HepG2 (cell line): ENCODE results near the gene DDAH2.

Experiments used
- CTCF ChIP-seq: sonication (generic); formaldehyde crosslinking; IDR thresholded peaks from 2 replicates; pipeline ENCODE4 v1.5.0; 2020; ENCODE audit warnings: mild to moderate bottlenecking, missing genetic modification reagents, moderate library complexity
- REST ChIP-seq, 2 experiments: IDR thresholded peaks; 2 replicates each; pipeline ENCODE4 v1.6.1; 2011 to 2012; ENCODE audit warnings: low read length in 2 of 2, borderline replicate concordance in 1 of 2, low read depth in 1 of 2, mild to moderate bottlenecking in 1 of 2, moderate library complexity in 1 of 2
- SAP130 ChIP-seq: IDR thresholded peaks from 2 replicates; pipeline ENCODE4 v1.6.1; 2016; ENCODE audit warnings: low read depth

DNA sequence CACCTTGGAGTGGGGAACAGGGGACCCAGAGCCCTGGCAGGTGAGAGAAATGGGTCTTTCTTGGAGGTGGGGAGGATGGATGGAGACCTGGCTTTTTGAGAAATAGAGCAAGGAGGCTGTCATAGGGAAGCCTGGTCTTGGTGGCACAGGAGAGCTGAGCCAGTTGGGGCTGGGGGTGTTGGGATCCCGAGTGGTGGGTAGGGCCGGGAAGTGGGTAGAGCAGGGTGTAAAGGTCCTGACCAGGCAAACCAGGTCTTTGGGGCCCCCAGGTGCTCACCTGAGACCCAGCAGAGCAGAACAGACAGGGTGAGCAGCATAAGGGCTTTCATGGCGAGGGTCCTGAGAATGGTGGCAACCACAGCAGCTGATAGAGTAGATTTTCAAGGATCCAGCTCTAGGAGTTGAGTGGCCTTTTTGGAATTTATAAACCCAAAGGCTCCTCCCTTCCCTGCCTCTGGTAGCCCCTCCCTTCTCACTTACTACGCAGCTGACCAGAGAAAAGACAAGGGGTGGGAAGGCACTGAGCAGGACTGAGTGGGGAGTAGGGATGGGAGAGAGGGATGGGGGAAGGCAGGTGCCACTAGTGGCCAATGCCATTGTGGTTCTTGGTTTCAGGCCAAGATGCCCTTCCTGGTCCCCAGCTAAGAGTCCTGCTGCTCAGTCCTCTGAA is 7.6 kb downstream of the DDAH2 start, which contains the start of gene LY6G6C:
- no peak for TF ChIP-seq CTCF (CRISPR knock-in tag)
- TF ChIP-seq SAP130 (CRISPR knock-in tag) = no peak
- TF ChIP-seq REST (IDR thresholded peaks at IDR 0.05; ENCODE audit: borderline replicate concordance in 1 of 2, low read depth in 1 of 2, low read length in 2 of 2) = no peak
